ENCODE results near the gene HECW1. TPM values are rescaled to one million over a fixed set of nuclear protein-coding genes. Genes with fewer than 3 reads are reported as not detected.
"Not testable (repeated sequence)": the region's sequence is repeated elsewhere in the genome, so short reads cannot be mapped to it uniquely, and the experiment has no call there.

HECW1 gene
- total and polyA plus RNA-seq, 11 donors, result 0.23 TPM; not detected in 10

GRCh38 chr7:43136064-43136463 lies 23.6 kb downstream of the HECW1 start:
- H3K27ac ChIP-seq, result no peak overlapping the region
- peaks cover 0 to 9% (median 0%) of the 10 kb centered on the region in 9 donors for H3K27me3 ChIP-seq
- TF ChIP-seq POLR2A (IDR thresholded peaks at IDR 0.05) (no peak), CTCF (IDR thresholded peaks at IDR 0.05) (no peak)
- H3K4me1 ChIP-seq, result peaks cover 0 to 4% (median 0%) of the 10 kb centered on the region in 12 donors
- no peaks in the 10 kb centered on the region for H3K36me3 ChIP-seq
- ATAC-seq (no peak), DNase-seq (no peak)
- H3K4me3 ChIP-seq, result no peak overlapping the region
- 66 to 82% (median 70%) methylated on average over 2 of the region's 2 CpGs for whole genome bisulfite sequencing, 4 donors
- intact Hi-C loops (cut with DNase I), result no loop called here
- no peaks in the 10 kb centered on the region for H3K9me3 ChIP-seq

- intact Hi-C loops (cut with DNase I); H3K4me3 ChIP-seq; H3K9me3 ChIP-seq; DNase-seq; H3K4me1 ChIP-seq; H3K27me3 ChIP-seq; H3K27ac ChIP-seq; ATAC-seq; H3K36me3 ChIP-seq: not testable (repeated sequence)
- WGBS, 4 donors, result 79 to 85% (median 83%) methylated on average over 6 of the region's 6 CpGs
Measured at GRCh38 chr7:43137121-43137744, 24.8 kb downstream of the HECW1 start.

- no peaks in the 10 kb centered on the region for H3K36me3 ChIP-seq
- ATAC-seq (no peak), DNase-seq (no peak)
- WGBS, 4 donors, result 62 to 85% (median 75%) methylated on average over 3 of the region's 3 CpGs
- H3K4me1 ChIP-seq, result peaks cover 0 to 4% (median 0%) of the 10 kb centered on the region in 12 donors
- TF ChIP-seq POLR2A (IDR thresholded peaks at IDR 0.05), result no peak
- TF ChIP-seq CTCF (IDR thresholded peaks at IDR 0.05), result no peak
- intact Hi-C loops (cut with DNase I), result no loop called here
- no peak overlapping the region for H3K4me3 ChIP-seq
- peaks cover 0 to 6% (median 0%) of the 10 kb centered on the region in 9 donors for H3K27me3 ChIP-seq
- no peaks in the 10 kb centered on the region for H3K9me3 ChIP-seq
- H3K27ac ChIP-seq, result no peak overlapping the region
Measured at GRCh38 chr7:43137811-43138210, 25.4 kb downstream of the HECW1 start.

GRCh38 chr7:43138710-43139109 lies 26.3 kb downstream of the HECW1 start:
- H3K4me3 ChIP-seq, result no peak overlapping the region
- intact Hi-C loops (cut with DNase I), result no loop called here
- 85 to 93% (median 88%) methylated on average over 4 of the region's 4 CpGs for WGBS, 4 donors
- no peaks in the 10 kb centered on the region for H3K36me3 ChIP-seq
- TF ChIP-seq CTCF (IDR thresholded peaks at IDR 0.05) (no peak), POLR2A (IDR thresholded peaks at IDR 0.05) (no peak)
- H3K27ac ChIP-seq, result no peak overlapping the region
- no peak for DNase-seq
- H3K4me1 ChIP-seq, result peaks cover 0 to 4% (median 0%) of the 10 kb centered on the region in 12 donors
- no peaks in the 10 kb centered on the region for H3K9me3 ChIP-seq
- ATAC-seq, result no peak
- H3K27me3 ChIP-seq, result peaks cover 0 to 9% (median 0%) of the 10 kb centered on the region in 9 donors

- H3K36me3 ChIP-seq, result no peaks in the 10 kb centered on the region
- H3K4me3 ChIP-seq, result no peak overlapping the region
- H3K4me1 ChIP-seq, result peaks cover 0 to 4% (median 0%) of the 10 kb centered on the region in 12 donors
- no peak for ATAC-seq
- H3K9me3 ChIP-seq, result no peaks in the 10 kb centered on the region
- no peak for TF ChIP-seq CTCF (IDR thresholded peaks at IDR 0.05)
- TF ChIP-seq POLR2A (IDR thresholded peaks at IDR 0.05), result no peak
- H3K27me3 ChIP-seq, result peaks cover 0 to 9% (median 0%) of the 10 kb centered on the region in 9 donors
- no peak overlapping the region for H3K27ac ChIP-seq
- no peak for DNase-seq
- WGBS, 4 donors, result 73 to 86% (median 77%) methylated on average over 2 of the region's 2 CpGs
- intact Hi-C loops (cut with DNase I), result no loop called here
Measured at GRCh38 chr7:43139137-43139536, 26.7 kb downstream of the HECW1 start.

All from heart left ventricle (tissue), 16 donors.